SK-N-SH treated with all-trans-retinoic acid at 6 μM for 48 hours (cell line): ENCODE measurements around the gene RPRD1A.

Experiments used
- CREB5 ChIP-seq: fragments of 250-450 bp; sonication (Bioruptor Pico); IDR thresholded peaks from 2 replicates; pipeline ENCODE4 v1.5.1; 2020; ENCODE audit warnings: low read depth, mild to moderate bottlenecking, moderate library complexity
- PATZ1 ChIP-seq: fragments of 250-450 bp; sonication (Bioruptor Pico); IDR thresholded peaks from 2 replicates; pipeline ENCODE4 v1.8.0; 2020; ENCODE audit warnings: mild to moderate bottlenecking, moderate library complexity, borderline replicate concordance
- RARB ChIP-seq: fragments of 250-450 bp; sonication (Bioruptor Pico); IDR thresholded peaks from 2 replicates; pipeline ENCODE4 v1.8.0; 2021; ENCODE audit warnings: mild to moderate bottlenecking, moderate library complexity

DNA sequence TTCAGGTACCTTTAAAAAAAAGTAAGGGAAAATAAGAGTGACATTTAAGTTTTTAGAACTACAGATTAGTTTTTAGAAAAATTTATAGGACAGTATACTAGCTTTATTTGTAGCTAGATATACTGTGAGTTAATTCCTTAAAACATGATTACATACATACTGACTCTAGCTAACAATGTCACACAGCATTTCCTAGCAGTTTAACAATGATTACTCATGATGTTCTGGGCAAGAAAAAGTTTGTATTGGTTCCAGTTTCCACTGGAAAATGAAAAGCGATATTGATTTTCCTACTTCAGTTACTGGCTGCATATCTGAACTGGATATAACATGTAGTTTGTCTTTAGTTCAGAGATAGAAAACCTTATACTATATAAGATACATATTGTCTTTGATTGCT lies 42.4 kb upstream of the RPRD1A start:
- no peak for TF ChIP-seq PATZ1 (CRISPR knock-in tag)
- TF ChIP-seq RARB (CRISPR knock-in tag), result no peak
- no peak for TF ChIP-seq CREB5 (CRISPR knock-in tag)
